ENCODE measurements around the gene RFPL3.

RFPL3 gene

GRCh38 chr22:32311551-32312071, 46.1 kb upstream of the RFPL3 start:
- TF ChIP-seq ARNTL (CRISPR knock-in tag; IDR thresholded peaks at IDR 0.05; ENCODE audit: borderline replicate concordance, low read depth), result no peak
- no peak for TF ChIP-seq CSDC2 (CRISPR knock-in tag; IDR thresholded peaks at IDR 0.05)
- no peak for TF ChIP-seq SNAI2 (CRISPR knock-in tag; IDR thresholded peaks at IDR 0.05)
- no peak for TF ChIP-seq BACH2 (CRISPR knock-in tag; IDR thresholded peaks at IDR 0.05; ENCODE audit: borderline replicate concordance)
- no peak for TF ChIP-seq ESRRG (CRISPR knock-in tag; IDR thresholded peaks at IDR 0.05)
- no peak for TF ChIP-seq ZNF565 (CRISPR knock-in tag; conservative IDR thresholded peaks at IDR 0.05; ENCODE audit: low read depth)
- no peak for TF ChIP-seq TSHZ2 (CRISPR knock-in tag; IDR thresholded peaks at IDR 0.05)
- TF ChIP-seq ISL1 (CRISPR knock-in tag; IDR thresholded peaks at IDR 0.05), result no peak
- no peak for TF ChIP-seq ZFP30 (CRISPR knock-in tag; IDR thresholded peaks at IDR 0.05)
- no peak for TF ChIP-seq RARB (CRISPR knock-in tag; IDR thresholded peaks at IDR 0.05)
- TF ChIP-seq OSR1 (CRISPR knock-in tag; IDR thresholded peaks at IDR 0.05), result no peak
- ATAC-seq, result no peak

GRCh38 chr22:32312748-32313147, 44.9 kb upstream of the RFPL3 start:
- no peak for ATAC-seq
- no peak for TF ChIP-seq ZNF565 (CRISPR knock-in tag; conservative IDR thresholded peaks at IDR 0.05; ENCODE audit: low read depth)
- TF ChIP-seq CSDC2 (CRISPR knock-in tag; IDR thresholded peaks at IDR 0.05), result no peak
- TF ChIP-seq ESRRG (CRISPR knock-in tag; IDR thresholded peaks at IDR 0.05), result no peak
- TF ChIP-seq ISL1 (CRISPR knock-in tag; IDR thresholded peaks at IDR 0.05), result no peak
- no peak for TF ChIP-seq TOX (CRISPR knock-in tag; IDR thresholded peaks at IDR 0.05; ENCODE audit: borderline replicate concordance)
- TF ChIP-seq PPARA (CRISPR knock-in tag; IDR thresholded peaks at IDR 0.05; ENCODE audit: borderline replicate concordance), result no peak
- no peak for TF ChIP-seq TSHZ2 (CRISPR knock-in tag; IDR thresholded peaks at IDR 0.05)
- no peak for TF ChIP-seq TCF4 (CRISPR knock-in tag; IDR thresholded peaks at IDR 0.05; ENCODE audit: borderline replicate concordance)
- TF ChIP-seq ZNF70 (CRISPR knock-in tag; IDR thresholded peaks at IDR 0.05), result no peak
- TF ChIP-seq OSR1 (CRISPR knock-in tag; IDR thresholded peaks at IDR 0.05), result no peak
- no peak for TF ChIP-seq ARNTL (CRISPR knock-in tag; IDR thresholded peaks at IDR 0.05; ENCODE audit: borderline replicate concordance, low read depth)
- TF ChIP-seq RARB (CRISPR knock-in tag; IDR thresholded peaks at IDR 0.05), result no peak
- TF ChIP-seq CSRNP3 (CRISPR knock-in tag; IDR thresholded peaks at IDR 0.05), result no peak
- TF ChIP-seq ZC3H10 (CRISPR knock-in tag; IDR thresholded peaks at IDR 0.05), result no peak
- no peak for TF ChIP-seq ZFP30 (CRISPR knock-in tag; IDR thresholded peaks at IDR 0.05)
- no peak for TF ChIP-seq POU6F1 (CRISPR knock-in tag; IDR thresholded peaks at IDR 0.05; ENCODE audit: borderline replicate concordance, low read depth)
- TF ChIP-seq PATZ1 (CRISPR knock-in tag; IDR thresholded peaks at IDR 0.05; ENCODE audit: borderline replicate concordance), result no peak
- TF ChIP-seq BACH2 (CRISPR knock-in tag; IDR thresholded peaks at IDR 0.05; ENCODE audit: borderline replicate concordance), result no peak

Measured in SK-N-SH treated with all-trans-retinoic acid at 6 μM for 48 hours (cell line).